OCI-LY3 (cell line): ENCODE results near the gene DKK3.

Experiments used
- EZH2phosphoT487 ChIP-seq: fragments of 200-600 bp; shearing (Covaris generic); IDR thresholded peaks from 2 replicates; pipeline ENCODE4 v1.6.1; 2018; ENCODE audit warnings: antibody characterized with exemption, mixed run types, low read depth
- TF ChIP-seq, protein P1 (sequence below): fragments of 200-600, 300-600 bp; sonication (generic); IDR thresholded peaks from 2 replicates; pipeline ENCODE4 v1.5.1; 2014; ENCODE audit warnings: antibody characterized with exemption, low read length, low read depth

DNA sequence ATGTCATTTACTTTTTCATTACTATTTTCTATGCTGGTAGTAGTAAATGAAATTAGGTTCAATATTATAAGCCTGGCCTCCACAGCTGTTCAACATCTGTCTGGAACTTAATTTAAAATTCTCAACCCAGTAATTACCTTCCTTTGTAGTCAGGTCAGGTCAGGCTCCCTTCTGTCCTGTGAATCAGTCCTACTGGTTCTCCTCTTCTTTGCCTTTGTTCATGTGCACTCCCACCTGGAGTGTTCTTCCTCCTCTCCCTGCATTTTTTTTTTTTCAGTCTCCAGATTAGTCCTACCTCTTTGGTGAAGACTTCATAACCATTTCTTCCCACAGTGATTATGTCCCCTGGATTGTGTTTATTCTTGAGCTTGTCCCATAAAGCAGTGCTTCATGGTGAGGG, 67.9 kb downstream of the DKK3 start:
- TF ChIP-seq, protein P1, sequence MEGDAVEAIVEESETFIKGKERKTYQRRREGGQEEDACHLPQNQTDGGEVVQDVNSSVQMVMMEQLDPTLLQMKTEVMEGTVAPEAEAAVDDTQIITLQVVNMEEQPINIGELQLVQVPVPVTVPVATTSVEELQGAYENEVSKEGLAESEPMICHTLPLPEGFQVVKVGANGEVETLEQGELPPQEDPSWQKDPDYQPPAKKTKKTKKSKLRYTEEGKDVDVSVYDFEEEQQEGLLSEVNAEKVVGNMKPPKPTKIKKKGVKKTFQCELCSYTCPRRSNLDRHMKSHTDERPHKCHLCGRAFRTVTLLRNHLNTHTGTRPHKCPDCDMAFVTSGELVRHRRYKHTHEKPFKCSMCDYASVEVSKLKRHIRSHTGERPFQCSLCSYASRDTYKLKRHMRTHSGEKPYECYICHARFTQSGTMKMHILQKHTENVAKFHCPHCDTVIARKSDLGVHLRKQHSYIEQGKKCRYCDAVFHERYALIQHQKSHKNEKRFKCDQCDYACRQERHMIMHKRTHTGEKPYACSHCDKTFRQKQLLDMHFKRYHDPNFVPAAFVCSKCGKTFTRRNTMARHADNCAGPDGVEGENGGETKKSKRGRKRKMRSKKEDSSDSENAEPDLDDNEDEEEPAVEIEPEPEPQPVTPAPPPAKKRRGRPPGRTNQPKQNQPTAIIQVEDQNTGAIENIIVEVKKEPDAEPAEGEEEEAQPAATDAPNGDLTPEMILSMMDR, result no peak
- no peak for TF ChIP-seq EZH2phosphoT487
